GM12891 (cell line): ENCODE results near the gene IFI35.

Source experiments
- POLR2A ChIP-seq: IDR thresholded peaks from 2 replicates; pipeline ENCODE4 v1.6.1; 2011; ENCODE audit warnings: low read depth, low read length, control low read depth
- POLR2AphosphoS5 ChIP-seq: IDR thresholded peaks from 2 replicates; pipeline ENCODE4 v1.6.1; 2011; ENCODE audit warnings: low read depth, low read length, control low read depth
- SPI1 ChIP-seq: IDR thresholded peaks from 2 replicates; pipeline ENCODE4 v1.6.1; 2011; ENCODE audit warnings: low read depth, low read length, control low read depth

- TF ChIP-seq POLR2A = no peak
- no peak for TF ChIP-seq POLR2AphosphoS5
- no peak for TF ChIP-seq SPI1
These were observed 18.7 kb downstream of the IFI35 start for GRCh38 chr17:43025290-43025657.
